HepG2 (cell line): ENCODE results near the gene SLC2A13. TPM values are rescaled to one million over a fixed set of nuclear protein-coding genes. Genes with fewer than 3 reads are reported as not detected.

Experiments
- ATAC-seq: fragments of 200-7000 bp; cut with Tn5 transposase; 3 replicates; pipeline ENCODE4 v1.9.1; 2020; ENCODE audit warnings: mild to moderate bottlenecking, moderate library complexity
- BruUV-seq: library from RNA; stranded (reverse); fragments of 400-500 nt; replicated peaks from 2 replicates; lab custom pipeline; 2021; lab: Mats Ljungman, UMichigan
- CTCF ChIA-PET: fragments of 300-600 bp; formaldehyde crosslinking; extraction: SDS; loops from one replicate; lab custom pipeline; 2021; ENCODE audit warnings: low total read pairs, inconsistent platforms, low intra/inter-chr PET ratio; lab: Yijun Ruan, JAX
- POLR2A ChIA-PET: fragments of 350-600 bp; sonication (Branson Sonifier 250); formaldehyde crosslinking; loops from one replicate; lab custom pipeline; 2020; ENCODE audit warnings: antibody characterized with exemption, inconsistent platforms; lab: Yijun Ruan, JAX
- DNase-seq: peaks from one replicate; pipeline ENCODE4 v3.0.0-alpha.2; 2015; ENCODE audit warnings: low spot score
- FAIRE-seq: peaks from 3 replicates; lab custom pipeline; 2011; peaks lifted over from hg19 to GRCh38; lab: Jason Lieb, UNC
- H2AFZ ChIP-seq: one replicate; pipeline ENCODE4 v1.6.1; 2011; ENCODE audit warnings: low read length, inconsistent platforms
- H3K27ac ChIP-seq: fragments of 300-600 bp; 3 replicates; pipeline ENCODE4 v1.8.0; 2011; ENCODE audit warnings: mixed run types, mild to moderate bottlenecking, mixed read lengths, low read length, inconsistent platforms; ENCODE audit not compliant: insufficient read depth; ENCODE audit errors: extremely low read length
- H3K27me3 ChIP-seq, 2 experiments: fragments of 200-600 bp in 1 of 2; 2 replicates in 1 of 2; 3 replicates in 1 of 2; pipeline versions ENCODE4 v1.6.0 to v1.8.0; 2011; ENCODE audit warnings: low read length in 2 of 2, mild to moderate bottlenecking in 2 of 2, moderate library complexity in 2 of 2, inconsistent platforms in 1 of 2; ENCODE audit not compliant: insufficient read depth in 2 of 2, control insufficient read depth in 1 of 2
- H3K36me3 ChIP-seq, 2 experiments: fragments of 200-600 bp in 1 of 2; replicated peaks in 1 of 2; 2 replicates in 1 of 2; 3 replicates in 1 of 2; pipeline versions ENCODE4 v1.5.1 to v1.8.0; 2011; ENCODE audit warnings: low read length in 2 of 2, inconsistent platforms in 1 of 2; ENCODE audit not compliant: insufficient read depth in 2 of 2, control insufficient read depth in 1 of 2
- H3K4me1 ChIP-seq: 2 replicates; pipeline ENCODE4 v1.5.1; 2012; ENCODE audit warnings: low read length, inconsistent platforms; ENCODE audit not compliant: insufficient read depth
- H3K4me2 ChIP-seq: 2 replicates; pipeline ENCODE4 v1.6.0; 2011; ENCODE audit warnings: low read depth, low read length, inconsistent platforms
- H3K4me3 ChIP-seq, 3 experiments: fragments of 200-600 bp in 1 of 3; sonication (generic), shearing (Covaris generic) in 1 of 3; replicated peaks in 1 of 3; 2 replicates each; pipeline ENCODE4 v1.5.1; 2011 to 2016; ENCODE audit warnings: low read length in 3 of 3, inconsistent platforms in 2 of 3, low read depth in 2 of 3, mild to moderate bottlenecking in 2 of 3, control low read depth in 1 of 3, mixed read lengths in 1 of 3; ENCODE audit not compliant: insufficient read depth in 1 of 3
- H3K79me2 ChIP-seq: one replicate; pipeline ENCODE4 v1.6.1; 2011; ENCODE audit warnings: low read length, inconsistent platforms; ENCODE audit not compliant: insufficient read depth
- H3K9ac ChIP-seq: 2 replicates; pipeline ENCODE4 v1.6.0; 2011; ENCODE audit warnings: mild to moderate bottlenecking, low read depth, low read length, inconsistent platforms; ENCODE audit not compliant: insufficient read depth
- H3K9me3 ChIP-seq: 2 replicates; pipeline ENCODE4 v1.5.1; 2012; ENCODE audit warnings: mild to moderate bottlenecking, low read length
- H4K20me1 ChIP-seq: 2 replicates; pipeline ENCODE4 v1.6.0; 2011; ENCODE audit warnings: inconsistent platforms, mild to moderate bottlenecking, low read length, moderate library complexity; ENCODE audit not compliant: insufficient read depth
- ATF1 ChIP-seq: IDR thresholded peaks from 2 replicates; pipeline ENCODE4 v1.6.1; 2016; ENCODE audit warnings: mild to moderate bottlenecking, control low read depth
- BORCS8-MEF2B ChIP-seq: sonication (generic); formaldehyde crosslinking; IDR thresholded peaks from 2 replicates; pipeline ENCODE4 v1.8.0; 2022; ENCODE audit warnings: mild to moderate bottlenecking, missing genetic modification reagents
- CHCHD3 ChIP-seq: sonication (generic); formaldehyde crosslinking; IDR thresholded peaks from 2 replicates; pipeline ENCODE4 v1.8.0; 2022; ENCODE audit warnings: mild to moderate bottlenecking, missing genetic modification reagents, moderate library complexity
- HDAC6 ChIP-seq: fragments of 200-600 bp; sonication (generic); IDR thresholded peaks from 2 replicates; pipeline ENCODE4 v1.7.0; 2017; ENCODE audit warnings: mild to moderate bottlenecking, antibody characterized with exemption, low read length, low read depth
- NKX3-1 ChIP-seq: sonication (generic); formaldehyde crosslinking; IDR thresholded peaks from 2 replicates; pipeline ENCODE4 v1.5.0; 2020; ENCODE audit warnings: missing genetic modification reagents
- RORA ChIP-seq: sonication (generic); formaldehyde crosslinking; IDR thresholded peaks from 2 replicates; pipeline ENCODE4 v1.5.0; 2020; ENCODE audit warnings: mild to moderate bottlenecking, missing genetic modification reagents, moderate library complexity
- SMAD9 ChIP-seq: sonication (generic); formaldehyde crosslinking; IDR thresholded peaks from 2 replicates; pipeline ENCODE4 v1.5.1; 2020; ENCODE audit warnings: mild to moderate bottlenecking, missing genetic modification reagents
- TEAD3 ChIP-seq: optimal IDR thresholded peaks from 2 replicates; pipeline ENCODE3; 2016; ENCODE audit warnings: borderline replicate concordance
- ZKSCAN1 ChIP-seq: fragments of 150-350 bp; IDR thresholded peaks from 2 replicates; pipeline ENCODE4 v1.6.1; 2014; ENCODE audit warnings: low read length
- WGBS: methylation state at CpG from one replicate; pipeline ENCODE4 v1.1.6; 2017; ENCODE audit warnings: low lambda C conversion rate; 5-methylcytosine and 5-hydroxymethylcytosine counted together
- in situ Hi-C: cut with HindIII; loops from 2 replicates; pipeline ENCODE4 v1.10.0; 2017; ENCODE audit warnings: low pct_unique_long_range_greater_than_20kb; ENCODE audit not compliant: extremely low pct_ligation_motif_present
- intact Hi-C: fragments of 100-400 bp; cut with micrococcal nuclease; formaldehyde crosslinking; loops from one replicate; pipeline ENCODE4 v1.10.0; 2022; ENCODE audit not compliant: unreplicated experiment
- polyA plus RNA-seq, 8 experiments: library from polyadenylated mRNA; depleted of rRNA in 3 of 8; stranded (reverse) in 7 of 8; unstranded in 1 of 8; fragments of >200 nt; fragmentation: Illumina TruSeq in 4 of 8; extraction: Trizol in 4 of 8; gene quantifications; 2 replicates each; pipeline versions ENCODE4 v1.2.1 to v1.2.3, GENCODE V29; 2011 to 2016; ENCODE audit warnings: low read depth in 4 of 8, missing spikeins in 1 of 8, mixed read lengths in 1 of 8; ENCODE audit not compliant: insufficient read depth in 1 of 8
- total RNA-seq, 5 experiments: library from RNA; depleted of rRNA; stranded (reverse); fragments of >200 nt; fragmentation: Illumina TruSeq; extraction: Trizol; gene quantifications; 2 replicates each; pipeline ENCODE4 v1.2.3, GENCODE V29; 2016; ENCODE audit warnings: low read depth in 1 of 5
- TF ChIP-seq, protein P1 (sequence below): IDR thresholded peaks from 2 replicates; pipeline ENCODE4 v1.6.1; 2012; ENCODE audit warnings: low read depth, low read length, improper control_type of control experiment
- TF ChIP-seq, protein P2 (sequence below): sonication (generic); formaldehyde crosslinking; IDR thresholded peaks from 2 replicates; pipeline ENCODE4 v1.4.0; 2020; ENCODE audit warnings: missing genetic modification reagents
- TF ChIP-seq, protein P3 (sequence below): sonication (generic); formaldehyde crosslinking; IDR thresholded peaks from 2 replicates; pipeline ENCODE4 v1.5.0; 2020; ENCODE audit warnings: mild to moderate bottlenecking, missing genetic modification reagents, moderate library complexity

Gene SLC2A13
- total and polyA plus RNA-seq, 2 of the 13 experiments (the other 11 are each of a cell fraction or from before 2014, with no cell fraction given) = 5.5 to 6.0 TPM

DNA sequence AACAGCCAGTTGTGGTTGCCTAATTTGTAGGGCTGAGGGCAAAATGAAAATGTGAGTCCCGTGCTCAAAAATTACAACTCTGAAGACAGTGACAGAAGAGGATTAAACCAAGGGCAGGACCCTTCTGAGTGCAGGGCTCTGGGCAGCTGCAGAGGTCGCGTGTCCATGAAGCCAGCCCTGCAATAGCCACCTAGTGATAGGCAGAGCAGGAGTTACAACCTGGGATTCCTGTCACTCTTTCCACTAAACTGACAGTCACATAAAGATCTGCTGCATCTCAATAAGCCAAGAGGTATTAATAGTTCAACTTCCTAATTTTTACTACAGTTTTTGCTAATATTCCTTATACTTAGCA, 94.1 kb downstream of the SLC2A13 start:
- no peaks in the 10 kb centered on the region for H4K20me1 ChIP-seq
- intact Hi-C loops (loop anchor here (1.0 to 5.0 kb wide), 3 partner anchors 96 to 301 kb away; no protein-coding TSS in a partner anchor), in situ Hi-C loops (loop anchor here (5.0 kb wide), 1 partner anchor 96 kb away; the partner anchor contains the start of gene SLC2A13)
- H3K27me3 ChIP-seq = no peaks in the 10 kb centered on the region
- no TSS peak for BruUV-seq
- no peak overlapping the region for H3K4me3 ChIP-seq
- no peaks in the 10 kb centered on the region for H3K36me3 ChIP-seq
- DNase-seq = no peak
- CTCF ChIA-PET = interaction anchor here (3.1 kb wide), 1 partner anchor 95 kb away, joined by 26 read pairs; the partner anchor contains the start of gene SLC2A13
- POLR2A ChIA-PET = interaction anchor here (1.0 kb wide), 1 partner anchor 94 kb away, joined by 5 read pairs; the partner anchor contains the start of gene SLC2A13
- H3K4me1 ChIP-seq = no peaks in the 10 kb centered on the region
- H3K9me3 ChIP-seq = no peaks in the 10 kb centered on the region
- no peak for FAIRE-seq
- peak; percentile 77 for ATAC-seq
- H3K79me2 ChIP-seq = no peaks in the 10 kb centered on the region
- H2AFZ ChIP-seq = no peak overlapping the region
- WGBS = 68% methylated on average over 3 of the region's 3 CpGs
- H3K9ac ChIP-seq = no peak overlapping the region
- TF ChIP-seq ATF1 (CRISPR knock-in tag) = no peak
- no peak overlapping the region for H3K4me2 ChIP-seq
- H3K27ac ChIP-seq = no peak overlapping the region

DNA sequence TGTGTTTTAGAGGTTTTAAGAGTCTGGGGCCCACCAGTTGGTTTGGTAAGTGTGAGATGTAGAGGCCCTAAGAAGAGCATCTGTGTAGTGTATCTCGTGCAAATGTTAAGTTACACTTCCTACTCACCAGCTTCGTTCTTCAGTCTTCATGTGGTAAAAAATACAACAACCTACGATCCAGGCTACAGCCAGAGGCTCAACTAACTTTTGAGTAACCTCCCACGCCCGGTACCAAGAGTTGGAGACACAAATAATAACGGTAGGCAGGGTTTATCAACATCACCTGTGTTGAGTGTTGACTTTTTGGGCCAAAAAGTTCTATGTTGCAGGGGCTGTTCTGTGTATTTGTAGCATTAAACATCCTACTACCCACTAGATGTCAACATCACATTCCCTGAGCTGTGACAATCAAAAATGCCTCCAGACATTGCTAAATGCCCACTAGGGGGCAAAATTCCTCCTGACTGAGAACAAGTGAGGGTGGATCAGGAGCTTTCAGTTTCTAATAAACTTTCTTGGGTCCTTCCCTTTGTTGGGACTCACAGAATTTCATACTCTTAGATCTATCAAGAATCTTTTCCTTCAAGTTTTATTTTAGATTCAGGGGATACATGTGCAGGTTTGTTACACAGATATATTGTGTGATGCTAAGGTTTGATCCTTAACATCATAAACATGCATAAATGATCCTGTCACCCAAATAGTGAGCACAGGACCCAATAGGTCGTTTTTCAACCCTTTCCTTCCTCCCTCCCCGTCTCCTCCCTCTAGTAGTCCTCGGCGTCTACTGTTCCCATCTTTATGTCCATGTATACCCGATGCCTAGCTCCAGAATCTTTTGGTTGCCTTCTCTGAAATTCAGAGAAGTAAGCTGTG, 94.7 kb downstream of the SLC2A13 start:
- 60% methylated on average over 11 of the region's 11 CpGs for WGBS
- H3K27me3 ChIP-seq = no peaks in the 10 kb centered on the region
- TF ChIP-seq ZKSCAN1 = peak; percentile 84; the same call in 1 of the 2 replicates
- peak; percentile 62 for TF ChIP-seq TEAD3
- TF ChIP-seq, protein P1, sequence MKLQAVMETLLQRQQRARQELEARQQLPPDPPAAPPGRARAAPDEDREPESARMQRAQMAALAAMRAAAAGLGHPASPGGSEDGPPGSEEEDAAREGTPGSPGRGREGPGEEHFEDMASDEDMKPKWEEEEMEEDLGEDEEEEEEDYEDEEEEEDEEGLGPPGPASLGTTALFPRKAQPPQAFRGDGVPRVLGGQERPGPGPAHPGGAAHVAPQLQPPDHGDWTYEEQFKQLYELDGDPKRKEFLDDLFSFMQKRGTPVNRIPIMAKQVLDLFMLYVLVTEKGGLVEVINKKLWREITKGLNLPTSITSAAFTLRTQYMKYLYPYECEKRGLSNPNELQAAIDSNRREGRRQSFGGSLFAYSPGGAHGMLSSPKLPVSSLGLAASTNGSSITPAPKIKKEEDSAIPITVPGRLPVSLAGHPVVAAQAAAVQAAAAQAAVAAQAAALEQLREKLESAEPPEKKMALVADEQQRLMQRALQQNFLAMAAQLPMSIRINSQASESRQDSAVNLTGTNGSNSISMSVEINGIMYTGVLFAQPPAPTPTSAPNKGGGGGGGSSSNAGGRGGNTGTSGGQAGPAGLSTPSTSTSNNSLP = 0 out of 2 replicates have a peak, but pooled peaks have one; percentile 41
- no peak for TF ChIP-seq SMAD9 (CRISPR knock-in tag)
- TF ChIP-seq CHCHD3 = no peak
- no peak for TF ChIP-seq HDAC6
- no peak for TF ChIP-seq NKX3-1 (CRISPR knock-in tag)
- TF ChIP-seq BORCS8-MEF2B (CRISPR knock-in tag) = no peak
- TF ChIP-seq, protein P2, sequence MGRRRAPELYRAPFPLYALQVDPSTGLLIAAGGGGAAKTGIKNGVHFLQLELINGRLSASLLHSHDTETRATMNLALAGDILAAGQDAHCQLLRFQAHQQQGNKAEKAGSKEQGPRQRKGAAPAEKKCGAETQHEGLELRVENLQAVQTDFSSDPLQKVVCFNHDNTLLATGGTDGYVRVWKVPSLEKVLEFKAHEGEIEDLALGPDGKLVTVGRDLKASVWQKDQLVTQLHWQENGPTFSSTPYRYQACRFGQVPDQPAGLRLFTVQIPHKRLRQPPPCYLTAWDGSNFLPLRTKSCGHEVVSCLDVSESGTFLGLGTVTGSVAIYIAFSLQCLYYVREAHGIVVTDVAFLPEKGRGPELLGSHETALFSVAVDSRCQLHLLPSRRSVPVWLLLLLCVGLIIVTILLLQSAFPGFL (CRISPR knock-in tag) = no peak
- TF ChIP-seq, protein P3, sequence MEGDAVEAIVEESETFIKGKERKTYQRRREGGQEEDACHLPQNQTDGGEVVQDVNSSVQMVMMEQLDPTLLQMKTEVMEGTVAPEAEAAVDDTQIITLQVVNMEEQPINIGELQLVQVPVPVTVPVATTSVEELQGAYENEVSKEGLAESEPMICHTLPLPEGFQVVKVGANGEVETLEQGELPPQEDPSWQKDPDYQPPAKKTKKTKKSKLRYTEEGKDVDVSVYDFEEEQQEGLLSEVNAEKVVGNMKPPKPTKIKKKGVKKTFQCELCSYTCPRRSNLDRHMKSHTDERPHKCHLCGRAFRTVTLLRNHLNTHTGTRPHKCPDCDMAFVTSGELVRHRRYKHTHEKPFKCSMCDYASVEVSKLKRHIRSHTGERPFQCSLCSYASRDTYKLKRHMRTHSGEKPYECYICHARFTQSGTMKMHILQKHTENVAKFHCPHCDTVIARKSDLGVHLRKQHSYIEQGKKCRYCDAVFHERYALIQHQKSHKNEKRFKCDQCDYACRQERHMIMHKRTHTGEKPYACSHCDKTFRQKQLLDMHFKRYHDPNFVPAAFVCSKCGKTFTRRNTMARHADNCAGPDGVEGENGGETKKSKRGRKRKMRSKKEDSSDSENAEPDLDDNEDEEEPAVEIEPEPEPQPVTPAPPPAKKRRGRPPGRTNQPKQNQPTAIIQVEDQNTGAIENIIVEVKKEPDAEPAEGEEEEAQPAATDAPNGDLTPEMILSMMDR = peak; percentile 63
- no peak for TF ChIP-seq RORA (CRISPR knock-in tag)

More for the DNA sequence above, 94.7 kb downstream of the SLC2A13 start:
- no peak overlapping the region for H2AFZ ChIP-seq
- no peaks in the 10 kb centered on the region for H4K20me1 ChIP-seq
- CTCF ChIA-PET = interaction anchor here (3.1 kb wide), 1 partner anchor 96 kb away, joined by 26 read pairs; the partner anchor contains the start of gene SLC2A13
- intact Hi-C loops = loop anchor here (1.0 to 5.0 kb wide), 3 partner anchors 96 to 301 kb away; no protein-coding TSS in a partner anchor
- H3K9me3 ChIP-seq = no peaks in the 10 kb centered on the region
- no peaks in the 10 kb centered on the region for H3K79me2 ChIP-seq
- H3K36me3 ChIP-seq = no peaks in the 10 kb centered on the region
- POLR2A ChIA-PET = interaction anchor here (1.0 kb wide), 1 partner anchor 95 kb away, joined by 5 read pairs; the partner anchor contains the start of gene SLC2A13
- DNase-seq = peak; percentile 65
- in situ Hi-C loops = loop anchor here (5.0 kb wide), 1 partner anchor 96 kb away; the partner anchor contains the start of gene SLC2A13
- no peak overlapping the region for H3K9ac ChIP-seq
- no peak overlapping the region for H3K27ac ChIP-seq
- no peak for FAIRE-seq
- no peak overlapping the region for H3K4me3 ChIP-seq
- H3K4me1 ChIP-seq = no peaks in the 10 kb centered on the region
- ATAC-seq = peak; percentile 97
- no TSS peak for BruUV-seq
- H3K4me2 ChIP-seq = 0 out of 2 replicates have a peak overlapping the region, but pooled peaks have one; percentile 31
